SKM-1 (cell line): ENCODE results near the gene RXRB.

ENCODE experiments used
- DNase-seq: peaks from one replicate; lab custom pipeline; 2025; ENCODE audit not compliant: unreplicated experiment; lab: John Stamatoyannopoulos, UW

Gene RXRB

GRCh38 chr6:33198159-33198852 is 2.2 kb downstream of the RXRB start:
- DNase-seq = no peak

DNA sequence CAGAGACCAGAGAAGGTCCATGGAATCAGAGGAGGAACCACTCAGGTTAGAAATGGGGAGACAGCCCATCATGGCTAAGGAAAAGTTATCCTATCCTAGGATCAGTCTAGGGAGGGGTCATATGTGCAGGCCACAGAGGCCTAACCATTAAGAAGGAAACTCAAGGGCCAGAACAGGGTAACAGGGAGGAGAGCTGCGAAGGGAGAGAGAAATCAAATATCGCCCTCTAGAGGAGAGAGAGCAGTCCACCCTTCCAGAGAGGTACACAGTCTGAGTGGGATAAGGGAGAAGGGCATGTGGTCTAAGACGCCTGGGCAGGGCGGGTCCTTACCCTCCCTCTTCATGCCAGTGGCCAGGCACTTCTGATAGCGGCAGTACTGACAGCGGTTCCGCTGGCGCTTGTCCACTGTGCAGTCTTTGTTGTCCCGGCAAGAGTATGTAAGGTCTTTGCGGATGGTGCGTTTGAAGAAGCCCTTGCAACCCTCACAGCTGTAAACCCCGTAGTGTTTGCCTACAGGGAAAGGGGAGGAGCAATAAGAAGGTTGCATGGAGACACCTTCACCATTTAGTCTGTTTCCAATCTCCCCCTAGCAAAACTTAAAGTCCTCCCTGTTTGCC is 2.9 kb downstream of the RXRB start:
- DNase-seq = peak; percentile 28

- no peak for DNase-seq
Observed at GRCh38 chr6:33195304-33196165, 4.9 kb downstream of the RXRB start.

DNA sequence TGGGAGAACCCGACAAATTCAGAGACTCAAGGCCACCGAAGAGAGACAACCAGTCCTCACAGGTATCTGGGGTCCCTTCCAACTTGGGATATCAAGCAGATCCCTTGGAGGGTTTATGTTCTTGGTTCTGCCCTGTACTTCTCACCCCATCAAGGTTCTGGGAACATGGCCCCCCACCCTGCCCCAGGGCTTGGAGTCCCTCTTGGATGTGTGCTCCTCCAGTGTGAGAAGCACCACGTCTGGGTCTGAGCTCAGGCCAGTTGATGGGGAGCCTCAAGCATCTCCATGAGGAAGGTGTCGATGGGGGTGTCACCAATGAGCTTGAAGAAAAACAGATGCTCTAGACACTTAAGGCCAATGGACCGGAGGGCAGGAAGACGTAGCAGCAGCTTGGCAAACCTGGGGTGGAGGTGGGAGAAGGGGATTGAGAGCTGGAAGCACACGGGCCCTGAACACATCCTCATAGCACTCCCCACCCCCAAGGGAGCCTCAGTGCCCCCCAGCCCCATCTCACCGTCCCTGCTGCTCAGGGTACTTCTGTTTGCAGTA is 6.0 kb downstream of the RXRB start:
- DNase-seq = no peak

GRCh38 chr6:33193619-33194018 is 6.8 kb downstream of the RXRB start:
- DNase-seq = no peak

DNA sequence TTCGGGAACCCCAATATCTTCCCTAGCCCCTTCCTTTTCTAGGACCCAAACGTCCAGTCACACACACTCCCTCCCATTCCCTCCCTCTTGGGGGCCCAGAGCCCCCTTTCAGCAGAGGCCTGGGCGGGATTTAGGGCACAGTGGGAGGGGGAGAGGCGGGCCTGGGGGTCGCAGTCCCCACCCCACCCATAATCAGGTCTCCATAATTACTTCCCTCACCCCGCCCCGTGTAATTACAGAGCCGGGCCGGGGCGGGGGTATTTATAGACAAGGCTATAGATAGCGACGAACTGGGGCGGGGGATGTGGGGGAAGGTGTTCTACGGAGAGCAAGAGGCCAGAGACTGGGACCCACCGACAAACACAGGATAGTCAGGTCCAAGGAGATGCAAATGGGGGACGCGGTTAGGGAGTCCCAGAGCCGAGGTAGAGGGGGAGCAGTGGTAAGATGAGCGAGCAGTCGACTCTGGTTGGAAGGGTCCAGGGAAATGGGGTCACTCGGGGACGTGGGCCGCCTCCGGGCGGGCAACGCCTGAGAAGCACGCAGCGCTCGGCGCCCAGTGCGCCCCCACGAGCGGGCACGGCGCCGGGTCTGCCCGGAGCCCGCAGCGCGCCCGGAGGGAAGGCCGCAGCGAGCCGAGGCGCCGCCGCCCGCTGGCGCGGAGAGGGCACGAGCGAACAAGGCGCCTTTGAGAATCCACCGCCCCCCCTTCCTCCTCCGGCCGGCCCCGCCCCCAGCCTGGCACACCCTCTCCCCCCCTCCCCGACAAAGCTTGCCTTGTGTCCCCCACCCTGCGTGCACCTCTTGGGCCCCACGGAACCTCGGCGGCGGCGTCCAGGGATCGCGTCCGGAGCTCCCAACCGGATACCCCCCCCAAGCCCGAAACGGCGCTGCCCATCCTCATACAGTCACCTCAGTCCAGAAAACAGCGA is 7.5 kb downstream of the RXRB start:
- DNase-seq = no peak

GRCh38 chr6:33192105-33192646 is 8.3 kb downstream of the RXRB start, which contains the start of gene COL11A2:
TSS of gene COL11A2 (minus strand) at chr6:33192467. CDS start at chr6:33192240, 227 bp downstream.
- DNase-seq = no peak

- no peak for DNase-seq
Observed at GRCh38 chr6:33191383-33192104, 8.9 kb downstream of the RXRB start.

- DNase-seq = no peak
Observed at GRCh38 chr6:33190504-33191107, 9.9 kb downstream of the RXRB start.

DNA sequence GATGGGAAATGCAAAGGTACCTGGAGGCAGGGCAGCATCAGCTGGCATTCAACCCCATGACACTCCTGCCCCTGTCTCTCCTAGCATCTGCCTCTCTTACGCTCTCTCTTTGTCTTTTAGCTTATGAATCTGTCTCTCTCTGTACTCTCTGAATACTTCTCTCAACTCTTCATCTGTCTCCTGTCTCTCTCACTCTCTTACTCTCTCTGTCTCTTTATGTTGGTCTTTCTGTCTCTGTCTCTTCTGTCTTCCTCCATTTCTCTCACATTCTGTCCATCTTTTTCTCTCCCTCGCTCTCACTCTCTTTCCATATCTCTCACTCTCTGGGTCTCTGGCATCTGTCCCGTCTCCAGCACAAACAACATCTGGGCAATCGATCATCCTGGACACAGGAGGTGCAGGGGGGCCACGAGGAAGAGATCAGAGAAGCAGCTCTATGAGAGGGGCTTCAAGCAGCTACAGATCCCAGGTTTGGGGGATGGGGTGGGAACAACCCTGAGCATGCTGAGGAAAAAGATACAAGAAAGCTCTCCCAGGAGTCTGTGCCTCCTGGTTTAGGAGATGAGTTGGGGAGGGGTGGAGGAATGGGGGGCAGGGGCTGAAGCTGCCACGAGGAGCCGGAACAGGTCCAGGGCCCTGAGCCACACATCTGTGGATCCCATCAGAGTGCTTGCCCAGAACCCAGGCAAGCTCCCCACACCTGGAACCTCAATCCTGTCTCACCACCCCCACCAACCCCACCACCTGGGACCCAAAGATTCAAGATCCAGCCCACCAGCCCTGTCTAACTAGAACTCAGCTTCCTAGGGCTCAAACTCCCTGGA is 10.6 kb downstream of the RXRB start:
- no peak for DNase-seq

- DNase-seq = no peak
Observed at GRCh38 chr6:33189164-33189563, 11.3 kb downstream of the RXRB start.

GRCh38 chr6:33187809-33188208 is 12.7 kb downstream of the RXRB start:
- no peak for DNase-seq

- DNase-seq = no peak
Observed at GRCh38 chr6:33185654-33186187, 14.7 kb downstream of the RXRB start.

DNA sequence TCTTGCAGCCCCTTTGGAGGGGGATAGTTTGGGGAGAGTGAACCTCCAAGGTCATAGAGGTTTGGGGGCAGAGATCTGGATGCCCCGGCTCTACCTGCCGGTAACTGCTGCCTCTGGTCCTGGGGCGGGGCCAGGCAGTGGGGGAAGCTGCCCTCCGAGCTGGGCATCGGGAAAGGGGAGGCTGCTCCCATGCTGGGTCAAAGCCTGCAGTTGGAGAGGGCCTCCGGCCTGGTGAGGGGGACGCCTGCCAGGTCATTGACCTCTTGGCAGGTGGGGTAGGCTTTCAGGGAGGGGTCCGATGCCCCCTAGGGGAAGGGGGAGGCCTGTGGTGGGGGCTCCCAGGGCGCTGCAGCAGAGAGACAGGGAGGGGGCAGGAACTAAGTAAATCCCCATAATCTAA is 15.3 kb downstream of the RXRB start:
- DNase-seq = no peak

- DNase-seq = no peak
Observed at GRCh38 chr6:33183071-33183683, 17.3 kb downstream of the RXRB start.

- DNase-seq = no peak
Observed at GRCh38 chr6:33181141-33181540, 19.3 kb downstream of the RXRB start.

- no peak for DNase-seq
Observed at GRCh38 chr6:33178755-33179475, 21.6 kb downstream of the RXRB start.
